ENCODE data around the gene NEO1.

NEO1 gene

DNA sequence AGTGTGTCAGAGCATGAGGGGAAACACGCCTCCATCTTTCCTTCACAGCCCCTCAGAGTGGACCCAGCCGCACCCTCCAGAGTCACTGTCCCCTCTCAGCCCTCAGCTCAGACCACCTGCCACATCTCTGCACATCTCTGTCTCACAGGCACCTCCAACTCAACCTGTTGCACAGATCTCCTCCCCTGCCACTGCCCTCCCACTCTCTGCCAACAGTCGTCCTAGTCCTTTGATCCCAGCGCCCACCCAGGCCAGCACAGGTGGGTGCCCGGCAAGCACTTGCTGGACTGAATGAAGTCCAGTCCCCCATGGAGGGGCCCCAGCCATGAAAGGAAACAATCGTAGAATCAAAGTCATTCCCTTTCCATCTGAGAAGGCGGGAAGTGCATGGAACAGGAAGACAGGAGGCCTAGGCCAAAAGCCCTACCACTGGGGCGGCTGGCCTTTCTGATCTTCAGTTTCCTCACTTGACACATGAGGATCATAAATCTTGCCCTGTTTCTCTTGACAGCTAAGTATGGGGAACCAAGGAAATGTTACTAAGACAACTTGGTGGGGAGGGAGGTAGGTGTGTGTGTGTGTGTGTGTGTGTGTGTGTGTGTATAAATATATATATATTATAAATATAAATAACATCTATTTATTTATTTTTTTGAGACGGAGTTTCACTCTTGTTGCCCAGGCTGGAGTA lies 288.4 kb downstream of the NEO1 start:
- no peak for TF ChIP-seq SIN3A (IDR thresholded peaks at IDR 0.05; ENCODE audit: borderline replicate concordance, insufficient read depth, low read length)
- TF ChIP-seq FOXP2 (optimal IDR thresholded peaks at IDR 0.05; ENCODE audit: borderline replicate concordance, extremely low read depth, extremely low read length, insufficient read depth): no peak
- no peak for TF ChIP-seq TAF1 (IDR thresholded peaks at IDR 0.05; ENCODE audit: borderline replicate concordance, insufficient read depth, low read length)

DNA sequence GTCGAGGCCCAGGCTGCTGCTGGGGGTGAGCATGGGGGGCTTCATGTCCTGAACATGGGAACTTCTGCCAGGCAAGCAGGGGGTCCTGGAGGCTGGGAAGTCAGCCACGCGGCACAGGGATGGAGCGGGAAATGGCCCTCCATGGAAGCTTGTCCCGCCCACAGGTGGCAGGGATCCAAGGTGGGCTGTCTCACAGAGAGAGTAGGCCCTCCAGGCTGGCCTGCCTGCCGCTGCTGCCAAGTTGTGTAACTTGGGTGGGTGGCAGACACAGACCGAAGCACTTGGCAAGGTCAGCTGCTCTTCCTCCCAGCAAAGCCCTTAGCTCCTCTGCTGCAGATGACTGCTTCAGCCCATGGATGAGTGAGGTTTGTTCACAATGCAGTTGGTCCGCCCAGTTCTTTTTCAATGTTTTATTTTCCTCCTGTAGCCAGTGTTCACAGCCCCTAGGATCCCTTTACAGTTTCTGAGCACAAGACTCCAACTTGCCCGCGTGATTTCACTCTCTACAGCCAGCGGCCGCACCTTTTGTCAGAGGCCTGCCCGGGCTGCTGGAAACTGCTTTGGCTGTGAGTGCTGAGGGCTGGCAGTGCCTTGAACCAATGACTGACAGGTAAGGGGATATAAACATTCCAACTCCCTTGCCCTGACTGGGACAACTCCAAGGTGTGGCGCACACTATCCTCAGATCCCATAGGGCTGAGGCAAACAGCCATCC lies 289.8 kb downstream of the NEO1 start:
- no peak for TF ChIP-seq POLR2AphosphoS5 (IDR thresholded peaks at IDR 0.05; ENCODE audit: low read depth, low read length)
- no peak for TF ChIP-seq SIN3A (IDR thresholded peaks at IDR 0.05; ENCODE audit: borderline replicate concordance, insufficient read depth, low read length)
- TF ChIP-seq FOXP2 (optimal IDR thresholded peaks at IDR 0.05; ENCODE audit: borderline replicate concordance, extremely low read depth, extremely low read length, insufficient read depth): no peak
- TF ChIP-seq TAF1 (IDR thresholded peaks at IDR 0.05; ENCODE audit: borderline replicate concordance, insufficient read depth, low read length): no peak
- TF ChIP-seq REST (IDR thresholded peaks at IDR 0.05; ENCODE audit: insufficient read depth in 1 of 2, low read depth in 2 of 2, low read length in 2 of 2): no peak

DNA sequence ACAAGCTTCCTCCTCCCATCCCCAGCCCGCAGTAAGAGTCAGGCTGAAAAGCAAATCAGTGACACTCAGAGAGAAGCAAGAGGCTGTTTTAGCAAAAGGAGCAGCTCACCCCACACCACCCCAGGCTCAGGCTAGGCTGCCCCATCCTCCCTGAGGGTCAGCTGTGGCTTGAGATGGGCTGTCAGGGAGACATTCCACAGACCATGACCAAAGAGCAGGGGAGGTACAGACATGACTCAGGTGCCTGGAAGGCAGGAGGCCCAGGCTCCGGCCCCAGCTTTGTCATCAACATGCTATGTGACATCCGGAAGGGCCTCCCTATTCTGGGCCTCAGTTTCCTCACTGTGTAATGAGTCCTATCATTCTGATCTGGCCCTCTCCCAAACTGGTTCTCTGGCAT lies 291.8 kb downstream of the NEO1 start:
- TF ChIP-seq TAF1 (IDR thresholded peaks at IDR 0.05; ENCODE audit: borderline replicate concordance, insufficient read depth, low read length): no peak
- no peak for TF ChIP-seq FOXP2 (optimal IDR thresholded peaks at IDR 0.05; ENCODE audit: borderline replicate concordance, extremely low read depth, extremely low read length, insufficient read depth)

GRCh38 chr15:73345658-73346057 lies 293.4 kb downstream of the NEO1 start:
- TF ChIP-seq FOXP2 (optimal IDR thresholded peaks at IDR 0.05; ENCODE audit: borderline replicate concordance, extremely low read depth, extremely low read length, insufficient read depth) (no peak), REST (IDR thresholded peaks at IDR 0.05; ENCODE audit: insufficient read depth in 1 of 2, low read depth in 2 of 2, low read length in 2 of 2) (no peak), SIN3A (IDR thresholded peaks at IDR 0.05; ENCODE audit: borderline replicate concordance, insufficient read depth, low read length) (no peak), TAF1 (IDR thresholded peaks at IDR 0.05; ENCODE audit: borderline replicate concordance, insufficient read depth, low read length) (no peak), POLR2AphosphoS5 (IDR thresholded peaks at IDR 0.05; ENCODE audit: low read depth, low read length) (no peak)

DNA sequence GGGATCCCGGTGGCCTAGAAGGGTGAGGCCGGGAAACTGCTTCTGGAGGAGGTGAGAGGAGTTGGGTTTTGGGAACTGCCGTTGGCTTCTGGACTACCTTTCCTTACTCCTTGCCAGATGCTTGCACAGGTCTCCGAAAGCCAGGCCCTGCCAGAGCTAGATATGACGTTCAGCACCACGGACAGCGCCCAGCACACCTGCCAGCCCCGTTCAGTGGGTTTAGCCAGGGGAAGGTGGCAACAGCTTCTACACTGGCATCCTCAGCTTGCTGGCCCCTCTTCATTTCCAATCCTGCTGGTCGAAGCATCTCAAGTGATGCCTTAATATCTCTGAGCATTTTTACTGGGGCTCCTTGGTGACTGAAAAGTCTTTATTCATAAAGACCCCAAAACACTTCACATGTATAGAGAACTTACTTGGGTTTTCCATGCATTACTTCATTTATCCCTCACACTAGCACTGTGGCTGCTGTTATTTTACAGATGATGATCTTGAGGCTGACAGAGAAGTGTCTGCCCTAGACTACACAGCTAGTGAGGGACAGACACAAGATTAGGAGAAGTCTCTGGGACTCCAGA lies 294.6 kb downstream of the NEO1 start:
- no peak for TF ChIP-seq SIN3A (IDR thresholded peaks at IDR 0.05; ENCODE audit: borderline replicate concordance, insufficient read depth, low read length)
- TF ChIP-seq POLR2AphosphoS5 (IDR thresholded peaks at IDR 0.05; ENCODE audit: low read depth, low read length): no peak
- peak; percentile 99 to 100 for TF ChIP-seq REST (IDR thresholded peaks at IDR 0.05; ENCODE audit: insufficient read depth in 1 of 2, low read depth in 2 of 2, low read length in 2 of 2)

- TF ChIP-seq POLR2AphosphoS5 (IDR thresholded peaks at IDR 0.05; ENCODE audit: low read depth, low read length): no peak
- no peak for TF ChIP-seq REST (IDR thresholded peaks at IDR 0.05; ENCODE audit: insufficient read depth in 1 of 2, low read depth in 2 of 2, low read length in 2 of 2)
- TF ChIP-seq FOXP2 (optimal IDR thresholded peaks at IDR 0.05; ENCODE audit: borderline replicate concordance, extremely low read depth, extremely low read length, insufficient read depth): no peak
- no peak for TF ChIP-seq SIN3A (IDR thresholded peaks at IDR 0.05; ENCODE audit: borderline replicate concordance, insufficient read depth, low read length)
- no peak for TF ChIP-seq TAF1 (IDR thresholded peaks at IDR 0.05; ENCODE audit: borderline replicate concordance, insufficient read depth, low read length)
Observed at GRCh38 chr15:73349191-73349590, 296.9 kb downstream of the NEO1 start.

All from PFSK-1 (cell line).